HCT116 (cell line): Measurements from ENCODE around the gene HEBP1. TPM values are rescaled to one million over a fixed set of nuclear protein-coding genes. Genes with fewer than 3 reads are reported as not detected.

Experiments
- ATAC-seq: fragments of 200-7000 bp; cut with Tn5 transposase; 2 replicates; pipeline ENCODE4 v1.9.1; 2020; ENCODE audit warnings: mild to moderate bottlenecking, moderate library complexity
- BruUV-seq: library from RNA; stranded (reverse); fragments of 400-500 nt; replicated peaks from 2 replicates; lab custom pipeline; 2021; lab: Mats Ljungman, UMichigan
- CTCF ChIA-PET: fragments of 300-600 bp; sonication (Branson Sonifier 250); formaldehyde crosslinking; loops from one replicate; lab custom pipeline; 2021; ENCODE audit warnings: antibody characterized with exemption; lab: Charles Lee
- POLR2A ChIA-PET: fragments of 300-600, 350-600 bp; sonication (Branson Sonifier 250); formaldehyde crosslinking; loops from one replicate; lab custom pipeline; 2021; ENCODE audit warnings: antibody characterized with exemption; lab: Charles Lee
- RAD21 ChIA-PET, 2 experiments: fragments of 300-600 bp; sonication (Branson Sonifier 250); formaldehyde crosslinking; loops; one replicate each; lab custom pipeline; 2023; ENCODE audit warnings: low total read pairs in 2 of 2; ENCODE audit not compliant: uncharacterized antibody in 2 of 2, unreplicated experiment in 2 of 2, low non-redundant PET in 1 of 2; lab: Charles Lee
- DNase-seq: peaks from one replicate; pipeline ENCODE4 v3.0.0-alpha.2; 2010; ENCODE audit warnings: low read depth, low spot score
- H2AFZ ChIP-seq: fragments of 200-600 bp; shearing (Covaris generic), sonication (generic); 2 replicates; pipeline ENCODE4 v1.6.1; 2017; ENCODE audit warnings: low read depth, mixed run types, mixed read lengths, antibody characterized with exemption, low read length; ENCODE audit not compliant: poor library complexity, severe bottlenecking
- H3K27ac ChIP-seq: 2 replicates; pipeline ENCODE4 v1.5.1; 2012; ENCODE audit warnings: low read depth, low read length
- H3K27me3 ChIP-seq: fragments of 200-600 bp; sonication (generic); 2 replicates; pipeline ENCODE4 v1.6.1; 2016; ENCODE audit warnings: mixed run types, low read length, mixed read lengths; ENCODE audit not compliant: insufficient read depth
- H3K36me3 ChIP-seq, 2 experiments: fragments of 200-500 bp in 1 of 2; fragments of 200-600 bp in 1 of 2; sonication (Bioruptor generic) in 1 of 2; sonication (generic) in 1 of 2; 2 replicates each; pipeline versions ENCODE4 v1.5.1 to v1.6.1; 2014 to 2016; ENCODE audit warnings: low read length in 2 of 2, inconsistent platforms in 1 of 2, mixed read lengths in 1 of 2, mixed run types in 1 of 2; ENCODE audit not compliant: insufficient read depth in 2 of 2, control insufficient read depth in 1 of 2
- H3K4me1 ChIP-seq, 2 experiments: fragments of 200-600 bp in 1 of 2; sonication (generic) in 1 of 2; 2 replicates each; pipeline versions ENCODE4 v1.5.1 to v1.6.1; 2012 to 2017; ENCODE audit warnings: low read length in 2 of 2, inconsistent platforms in 1 of 2, mild to moderate bottlenecking in 1 of 2, mixed read lengths in 1 of 2, mixed run types in 1 of 2, moderate library complexity in 1 of 2; ENCODE audit not compliant: insufficient read depth in 2 of 2, control insufficient read depth in 1 of 2
- H3K4me2 ChIP-seq: fragments of 200-600 bp; sonication (generic); 2 replicates; pipeline ENCODE4 v1.6.1; 2017; ENCODE audit warnings: mixed run types, low read length, mixed read lengths
- H3K4me3 ChIP-seq, 2 experiments: fragments of 200-600 bp in 1 of 2; sonication (generic) in 1 of 2; replicated peaks in 1 of 2; 2 replicates each; pipeline ENCODE4 v1.5.1; 2011 to 2016; ENCODE audit warnings: low read length in 2 of 2, control low read depth in 1 of 2, low read depth in 1 of 2, mild to moderate bottlenecking in 1 of 2, mixed read lengths in 1 of 2, mixed run types in 1 of 2
- H3K79me2 ChIP-seq: fragments of 200-600 bp; sonication (generic); 2 replicates; pipeline ENCODE4 v1.6.1; 2017; ENCODE audit warnings: mild to moderate bottlenecking, mixed run types, low read length, moderate library complexity, mixed read lengths; ENCODE audit not compliant: insufficient read depth
- H3K9ac ChIP-seq: fragments of 200-600 bp; sonication (generic); 2 replicates; pipeline ENCODE4 v1.6.1; 2016; ENCODE audit warnings: low read length, mixed read lengths
- H3K9me2 ChIP-seq: fragments of 200-600 bp; sonication (generic), shearing (Covaris generic); 2 replicates; pipeline ENCODE4 v1.6.1; 2017; ENCODE audit warnings: mixed run types, mild to moderate bottlenecking, moderate library complexity; ENCODE audit not compliant: insufficient read depth
- H3K9me3 ChIP-seq, 2 experiments: fragments of 200-500 bp in 1 of 2; fragments of 200-600 bp in 1 of 2; sonication (Bioruptor generic) in 1 of 2; sonication (generic) in 1 of 2; 2 replicates each; pipeline ENCODE4 v1.6.1; 2014 to 2017; ENCODE audit warnings: low read length in 2 of 2, mixed read lengths in 2 of 2, inconsistent platforms in 1 of 2, low read depth in 1 of 2, mild to moderate bottlenecking in 1 of 2, mixed run types in 1 of 2, moderate library complexity in 1 of 2; ENCODE audit not compliant: control insufficient read depth in 1 of 2, insufficient read depth in 1 of 2
- H4K20me1 ChIP-seq: fragments of 200-600 bp; sonication (generic), shearing (Covaris generic); 2 replicates; pipeline ENCODE4 v1.6.1; 2017; ENCODE audit warnings: mixed run types, mild to moderate bottlenecking, moderate library complexity; ENCODE audit not compliant: insufficient read depth
- CEBPB ChIP-seq: IDR thresholded peaks from 2 replicates; pipeline ENCODE4 v1.6.1; 2012; ENCODE audit warnings: low read depth
- EGR1 ChIP-seq: IDR thresholded peaks from 2 replicates; pipeline ENCODE4 v1.6.1; 2012; ENCODE audit warnings: low read depth
- ELF1 ChIP-seq: IDR thresholded peaks from 2 replicates; pipeline ENCODE4 v1.6.1; 2012; ENCODE audit warnings: low read depth, borderline replicate concordance
- EZH2 ChIP-seq: fragments of 200-600 bp; sonication (generic); IDR thresholded peaks from 2 replicates; pipeline ENCODE4 v1.6.1; 2017; ENCODE audit warnings: antibody characterized with exemption, mixed run types
- EZH2phosphoT487 ChIP-seq: fragments of 200-600 bp; IDR thresholded peaks from 2 replicates; pipeline ENCODE4 v1.6.1; 2018; ENCODE audit warnings: antibody characterized with exemption, borderline replicate concordance
- FOSL1 ChIP-seq: IDR thresholded peaks from 2 replicates; pipeline ENCODE4 v1.6.1; 2012; ENCODE audit warnings: low read depth
- JUND ChIP-seq: IDR thresholded peaks from 2 replicates; pipeline ENCODE4 v1.6.1; 2012
- POLR2A ChIP-seq: IDR thresholded peaks from 2 replicates; pipeline ENCODE4 v1.7.0; 2011; ENCODE audit warnings: borderline replicate concordance; ENCODE audit not compliant: insufficient read depth, insufficient read length; ENCODE audit errors: extremely low read depth
- RAD21 ChIP-seq: IDR thresholded peaks from 2 replicates; pipeline ENCODE4 v1.6.1; 2012; ENCODE audit warnings: low read depth, mild to moderate bottlenecking
- SIN3A ChIP-seq: IDR thresholded peaks from 2 replicates; pipeline ENCODE4 v1.6.1; 2012; ENCODE audit warnings: low read depth
- SP1 ChIP-seq: IDR thresholded peaks from 2 replicates; pipeline ENCODE4 v1.6.1; 2012; ENCODE audit warnings: low read depth
- SRF ChIP-seq: IDR thresholded peaks from 2 replicates; pipeline ENCODE4 v1.6.1; 2012; ENCODE audit warnings: low read depth
- TCF7L2 ChIP-seq: IDR thresholded peaks from 2 replicates; pipeline ENCODE4 v1.7.0; 2011; ENCODE audit warnings: borderline replicate concordance, inconsistent platforms; ENCODE audit not compliant: insufficient read depth, insufficient read length; ENCODE audit errors: extremely low read depth
- YY1 ChIP-seq: IDR thresholded peaks from 2 replicates; pipeline ENCODE4 v1.6.1; 2011; ENCODE audit warnings: low read length, low read depth, moderate library complexity, mild to moderate bottlenecking; ENCODE audit not compliant: insufficient replicate concordance; ENCODE audit errors: extremely low read depth
- ZFX ChIP-seq: fragments of 450-650 bp; IDR thresholded peaks from 2 replicates; pipeline ENCODE4 v1.6.1; 2017
- ZNF274 ChIP-seq: fragments of 200-500 bp; sonication (Bioruptor generic); IDR thresholded peaks from 2 replicates; pipeline ENCODE4 v1.6.1; 2014; ENCODE audit warnings: mild to moderate bottlenecking, low read depth, low read length, inconsistent platforms
- intact Hi-C: fragments of 100-400 bp; cut with micrococcal nuclease; formaldehyde crosslinking; loops from 2 replicates; pipeline ENCODE4 v1.10.0; 2022
- total RNA-seq: library from RNA; stranded (reverse); gene quantifications from one replicate; pipeline ENCODE4 v1.2.1, GENCODE V29; 2021; ENCODE audit not compliant: unreplicated experiment
- TF ChIP-seq, protein P1 (sequence below): IDR thresholded peaks from 2 replicates; pipeline ENCODE4 v1.6.1; 2012
- TF ChIP-seq, protein P2 (sequence below): IDR thresholded peaks from 2 replicates; pipeline ENCODE4 v1.6.1; 2012; ENCODE audit warnings: low read depth
- TF ChIP-seq, protein P3 (sequence below), 3 experiments: fragments of 200-600 bp in 1 of 3; sonication (generic) in 1 of 3; IDR thresholded peaks in 2 of 3; conservative IDR thresholded peaks in 1 of 3; 2 replicates each; pipeline ENCODE4 v1.5.1; 2012 to 2017; ENCODE audit warnings: low read depth in 2 of 3, low read length in 2 of 3, antibody characterized with exemption in 1 of 3, borderline replicate concordance in 1 of 3, control low read depth in 1 of 3, mild to moderate bottlenecking in 1 of 3, mixed read lengths in 1 of 3, mixed run types in 1 of 3, moderate library complexity in 1 of 3; ENCODE audit not compliant: insufficient read depth in 1 of 3
- TF ChIP-seq, protein P4 (sequence below): IDR thresholded peaks from 2 replicates; pipeline ENCODE4 v1.6.1; 2012

Gene HEBP1
- total RNA-seq, 1 experiment from 2014 or later: 41.0 TPM

DNA sequence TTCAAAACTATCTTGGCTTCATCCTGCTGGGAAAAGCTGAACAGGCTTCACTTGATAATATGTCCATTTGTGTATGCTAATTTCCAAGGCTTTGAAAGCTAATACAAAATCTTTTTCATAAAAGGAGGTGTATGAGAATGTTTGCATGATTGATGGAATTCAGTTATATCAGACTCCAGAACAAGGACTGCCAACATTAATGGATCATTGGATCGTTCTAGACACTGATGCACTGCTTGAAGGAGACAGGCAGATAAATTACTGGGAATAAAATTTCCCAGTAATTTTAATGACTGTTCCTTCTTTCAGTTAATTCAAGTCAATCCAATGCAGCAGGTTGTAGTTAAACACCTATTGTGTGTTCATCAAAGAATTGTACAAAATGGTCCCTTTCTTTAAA lies 48.6 kb downstream of the HEBP1 start:
- Histone ChIP-seq H2AFZ (no peak overlapping the region), H3K27ac (no peak overlapping the region), H3K4me1 (no peaks in the 10 kb centered on the region), H4K20me1 (no peaks in the 10 kb centered on the region), H3K9me3 (no peaks in the 10 kb centered on the region), H3K79me2 (no peaks in the 10 kb centered on the region), H3K4me2 (no peak overlapping the region), H3K36me3 (no peaks in the 10 kb centered on the region), H3K4me3 (no peak overlapping the region), H3K9ac (no peak overlapping the region), H3K9me2 (no peaks in the 10 kb centered on the region), H3K27me3 (no peaks in the 10 kb centered on the region)
- CTCF ChIA-PET: no interaction called here
- BruUV-seq: no TSS peak
- ATAC-seq: no peak
- POLR2A ChIA-PET: no interaction called here
- intact Hi-C loops: no loop called here
- DNase-seq: no peak
- RAD21 ChIA-PET: no interaction called here
- TF ChIP-seq, protein P1, sequence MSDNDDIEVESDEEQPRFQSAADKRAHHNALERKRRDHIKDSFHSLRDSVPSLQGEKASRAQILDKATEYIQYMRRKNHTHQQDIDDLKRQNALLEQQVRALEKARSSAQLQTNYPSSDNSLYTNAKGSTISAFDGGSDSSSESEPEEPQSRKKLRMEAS: no peak
- TF ChIP-seq TCF7L2: no peak
- TF ChIP-seq EZH2phosphoT487: no peak
- TF ChIP-seq CEBPB: no peak
- no peak for TF ChIP-seq JUND
- no peak for TF ChIP-seq SP1
- TF ChIP-seq ZNF274: no peak
- TF ChIP-seq ZFX: no peak
- no peak for TF ChIP-seq POLR2A
- TF ChIP-seq YY1: no peak
- TF ChIP-seq, protein P2, sequence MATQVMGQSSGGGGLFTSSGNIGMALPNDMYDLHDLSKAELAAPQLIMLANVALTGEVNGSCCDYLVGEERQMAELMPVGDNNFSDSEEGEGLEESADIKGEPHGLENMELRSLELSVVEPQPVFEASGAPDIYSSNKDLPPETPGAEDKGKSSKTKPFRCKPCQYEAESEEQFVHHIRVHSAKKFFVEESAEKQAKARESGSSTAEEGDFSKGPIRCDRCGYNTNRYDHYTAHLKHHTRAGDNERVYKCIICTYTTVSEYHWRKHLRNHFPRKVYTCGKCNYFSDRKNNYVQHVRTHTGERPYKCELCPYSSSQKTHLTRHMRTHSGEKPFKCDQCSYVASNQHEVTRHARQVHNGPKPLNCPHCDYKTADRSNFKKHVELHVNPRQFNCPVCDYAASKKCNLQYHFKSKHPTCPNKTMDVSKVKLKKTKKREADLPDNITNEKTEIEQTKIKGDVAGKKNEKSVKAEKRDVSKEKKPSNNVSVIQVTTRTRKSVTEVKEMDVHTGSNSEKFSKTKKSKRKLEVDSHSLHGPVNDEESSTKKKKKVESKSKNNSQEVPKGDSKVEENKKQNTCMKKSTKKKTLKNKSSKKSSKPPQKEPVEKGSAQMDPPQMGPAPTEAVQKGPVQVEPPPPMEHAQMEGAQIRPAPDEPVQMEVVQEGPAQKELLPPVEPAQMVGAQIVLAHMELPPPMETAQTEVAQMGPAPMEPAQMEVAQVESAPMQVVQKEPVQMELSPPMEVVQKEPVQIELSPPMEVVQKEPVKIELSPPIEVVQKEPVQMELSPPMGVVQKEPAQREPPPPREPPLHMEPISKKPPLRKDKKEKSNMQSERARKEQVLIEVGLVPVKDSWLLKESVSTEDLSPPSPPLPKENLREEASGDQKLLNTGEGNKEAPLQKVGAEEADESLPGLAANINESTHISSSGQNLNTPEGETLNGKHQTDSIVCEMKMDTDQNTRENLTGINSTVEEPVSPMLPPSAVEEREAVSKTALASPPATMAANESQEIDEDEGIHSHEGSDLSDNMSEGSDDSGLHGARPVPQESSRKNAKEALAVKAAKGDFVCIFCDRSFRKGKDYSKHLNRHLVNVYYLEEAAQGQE: no peak
- no peak for TF ChIP-seq ELF1
- TF ChIP-seq, protein P3, sequence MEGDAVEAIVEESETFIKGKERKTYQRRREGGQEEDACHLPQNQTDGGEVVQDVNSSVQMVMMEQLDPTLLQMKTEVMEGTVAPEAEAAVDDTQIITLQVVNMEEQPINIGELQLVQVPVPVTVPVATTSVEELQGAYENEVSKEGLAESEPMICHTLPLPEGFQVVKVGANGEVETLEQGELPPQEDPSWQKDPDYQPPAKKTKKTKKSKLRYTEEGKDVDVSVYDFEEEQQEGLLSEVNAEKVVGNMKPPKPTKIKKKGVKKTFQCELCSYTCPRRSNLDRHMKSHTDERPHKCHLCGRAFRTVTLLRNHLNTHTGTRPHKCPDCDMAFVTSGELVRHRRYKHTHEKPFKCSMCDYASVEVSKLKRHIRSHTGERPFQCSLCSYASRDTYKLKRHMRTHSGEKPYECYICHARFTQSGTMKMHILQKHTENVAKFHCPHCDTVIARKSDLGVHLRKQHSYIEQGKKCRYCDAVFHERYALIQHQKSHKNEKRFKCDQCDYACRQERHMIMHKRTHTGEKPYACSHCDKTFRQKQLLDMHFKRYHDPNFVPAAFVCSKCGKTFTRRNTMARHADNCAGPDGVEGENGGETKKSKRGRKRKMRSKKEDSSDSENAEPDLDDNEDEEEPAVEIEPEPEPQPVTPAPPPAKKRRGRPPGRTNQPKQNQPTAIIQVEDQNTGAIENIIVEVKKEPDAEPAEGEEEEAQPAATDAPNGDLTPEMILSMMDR (IDR thresholded peaks at IDR 0.05 in 2 of 3, conservative IDR thresholded peaks at IDR 0.05 in 1 of 3; ENCODE audit: borderline replicate concordance in 1 of 3, insufficient read depth in 1 of 3, low read depth in 2 of 3, low read length in 2 of 3): no peak
- TF ChIP-seq, protein P4, sequence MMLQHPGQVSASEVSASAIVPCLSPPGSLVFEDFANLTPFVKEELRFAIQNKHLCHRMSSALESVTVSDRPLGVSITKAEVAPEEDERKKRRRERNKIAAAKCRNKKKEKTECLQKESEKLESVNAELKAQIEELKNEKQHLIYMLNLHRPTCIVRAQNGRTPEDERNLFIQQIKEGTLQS: no peak
- TF ChIP-seq SRF: no peak
- TF ChIP-seq SIN3A: no peak
- no peak for TF ChIP-seq RAD21
- no peak for TF ChIP-seq FOSL1
- TF ChIP-seq EZH2: no peak
- no peak for TF ChIP-seq EGR1
